ENCODE measurements around the gene SIM1. TPM values are rescaled to one million over a fixed set of nuclear protein-coding genes. Genes with fewer than 3 reads are reported as not detected.

The SIM1 gene
- total and polyA plus RNA-seq, 2 experiments from 2014 or later = 0.30 TPM; not detected in 1

DNA sequence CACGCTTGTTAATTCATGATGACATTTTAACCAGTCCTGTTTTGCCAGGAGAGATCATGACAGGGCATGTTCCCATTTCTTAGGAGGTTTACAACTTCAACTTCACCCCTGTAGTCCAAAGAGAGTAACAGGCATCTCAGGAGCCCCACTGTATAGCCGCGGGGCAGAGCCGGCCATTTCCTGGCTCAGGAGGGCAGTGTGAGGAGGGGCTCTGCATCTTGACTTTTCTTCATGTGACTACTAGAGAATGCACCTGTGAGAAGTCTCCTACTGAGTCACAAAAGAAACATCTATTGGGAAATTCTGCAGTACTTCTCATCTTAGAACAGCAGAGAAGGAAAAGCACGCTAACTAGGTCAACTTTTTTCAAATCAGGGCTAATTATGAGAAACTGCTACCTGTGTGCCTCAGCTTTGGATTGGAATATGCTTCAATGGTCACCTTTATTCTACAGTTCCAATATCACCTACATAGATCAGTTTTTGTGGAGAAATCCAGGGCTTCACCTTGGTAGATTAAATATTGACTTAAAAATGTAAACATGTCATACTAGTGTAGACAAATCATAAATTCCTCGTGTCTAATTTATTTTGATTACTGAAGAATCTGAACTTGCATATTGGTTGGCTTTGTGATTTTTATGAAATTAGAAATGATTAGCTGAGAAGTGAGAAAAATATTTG is 28.6 kb upstream of the SIM1 start:
- Histone ChIP-seq H3K4me2 (peak overlapping the region; percentile 40), H3K9me3 (ENCODE audit: low read depth) (no peaks in the 10 kb centered on the region), H3K9me2 (replicated peaks; ENCODE audit: insufficient read depth) (no peaks in the 10 kb centered on the region), H2AFZ (peak overlapping the region; percentile 25), H4K20me1 (ENCODE audit: insufficient read depth, poor library complexity, severe bottlenecking) (no peaks in the 10 kb centered on the region), H3K27me3 (no peaks in the 10 kb centered on the region), H3K79me2 (no peaks in the 10 kb centered on the region), H3K27ac (peak overlapping the region; percentile 27), H3K4me3 (no peak overlapping the region), H3K4me1 (ENCODE audit: insufficient read depth) (no peaks in the 10 kb centered on the region), H3K36me3 (replicated peaks; ENCODE audit: insufficient read depth, low read depth) (no peaks in the 10 kb centered on the region)
- TF ChIP-seq, protein P1, sequence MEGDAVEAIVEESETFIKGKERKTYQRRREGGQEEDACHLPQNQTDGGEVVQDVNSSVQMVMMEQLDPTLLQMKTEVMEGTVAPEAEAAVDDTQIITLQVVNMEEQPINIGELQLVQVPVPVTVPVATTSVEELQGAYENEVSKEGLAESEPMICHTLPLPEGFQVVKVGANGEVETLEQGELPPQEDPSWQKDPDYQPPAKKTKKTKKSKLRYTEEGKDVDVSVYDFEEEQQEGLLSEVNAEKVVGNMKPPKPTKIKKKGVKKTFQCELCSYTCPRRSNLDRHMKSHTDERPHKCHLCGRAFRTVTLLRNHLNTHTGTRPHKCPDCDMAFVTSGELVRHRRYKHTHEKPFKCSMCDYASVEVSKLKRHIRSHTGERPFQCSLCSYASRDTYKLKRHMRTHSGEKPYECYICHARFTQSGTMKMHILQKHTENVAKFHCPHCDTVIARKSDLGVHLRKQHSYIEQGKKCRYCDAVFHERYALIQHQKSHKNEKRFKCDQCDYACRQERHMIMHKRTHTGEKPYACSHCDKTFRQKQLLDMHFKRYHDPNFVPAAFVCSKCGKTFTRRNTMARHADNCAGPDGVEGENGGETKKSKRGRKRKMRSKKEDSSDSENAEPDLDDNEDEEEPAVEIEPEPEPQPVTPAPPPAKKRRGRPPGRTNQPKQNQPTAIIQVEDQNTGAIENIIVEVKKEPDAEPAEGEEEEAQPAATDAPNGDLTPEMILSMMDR (IDR thresholded peaks at IDR 0.05; ENCODE audit: poor library complexity) = no peak
- no peak for TF ChIP-seq EZH2phosphoT487 (IDR thresholded peaks at IDR 0.05; ENCODE audit: low read depth, severe bottlenecking, unreplicated experiment)
- TF ChIP-seq EZH2 (IDR thresholded peaks at IDR 0.05; ENCODE audit: borderline replicate concordance) = no peak
- WGBS (ENCODE audit: low lambda C conversion rate, missing lambda C conversion rate) = 51% methylated on average over 6 of the region's 6 CpGs
- DNase-seq (ENCODE audit: low spot score) = peak; percentile 24

DNA sequence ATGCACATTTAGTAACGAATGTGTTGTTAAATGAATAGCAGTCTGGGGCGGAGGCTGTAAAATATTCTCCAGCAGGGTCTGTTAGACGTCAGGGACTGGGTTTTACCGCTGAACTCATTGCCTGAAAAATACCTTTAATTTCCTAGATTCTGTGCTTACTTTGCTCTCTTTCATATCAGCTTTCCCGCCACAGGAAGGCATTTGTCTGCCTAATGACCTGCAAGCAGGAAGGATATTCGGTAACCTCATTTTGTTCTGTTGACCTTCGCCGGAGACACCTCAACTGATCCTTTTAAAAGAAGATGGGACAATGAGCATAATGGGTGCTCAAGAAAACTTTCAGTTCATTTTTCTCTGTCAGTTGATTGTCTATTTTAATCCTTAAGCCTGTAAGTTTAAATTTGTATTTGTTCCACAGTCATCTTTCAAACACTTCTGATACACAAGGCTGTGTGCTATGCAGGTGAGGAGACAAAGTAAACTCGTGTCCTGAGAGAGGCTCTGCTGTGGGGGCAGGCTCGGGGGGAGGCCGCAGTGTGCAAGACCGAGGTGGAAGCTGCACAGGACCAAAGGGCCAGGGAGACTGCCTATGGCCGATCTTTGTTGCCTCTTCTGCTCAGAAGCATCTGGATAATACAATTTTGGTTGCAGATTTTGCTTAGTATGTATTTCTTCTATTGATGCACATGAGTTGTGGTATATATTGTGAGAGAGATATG is 27.4 kb upstream of the SIM1 start:
- Histone ChIP-seq H3K36me3 (replicated peaks; ENCODE audit: insufficient read depth, low read depth) (no peaks in the 10 kb centered on the region), H3K4me3 (no peak overlapping the region), H3K4me1 (ENCODE audit: insufficient read depth) (no peaks in the 10 kb centered on the region), H3K27me3 (no peaks in the 10 kb centered on the region), H3K9me3 (ENCODE audit: low read depth) (no peaks in the 10 kb centered on the region), H3K4me2 (peak overlapping the region; percentile 8), H3K27ac (no peak overlapping the region), H3K9me2 (replicated peaks; ENCODE audit: insufficient read depth) (no peaks in the 10 kb centered on the region), H2AFZ (no peak overlapping the region), H4K20me1 (ENCODE audit: insufficient read depth, poor library complexity, severe bottlenecking) (no peaks in the 10 kb centered on the region), H3K79me2 (no peaks in the 10 kb centered on the region)
- DNase-seq (ENCODE audit: low spot score) = no peak
- TF ChIP-seq EZH2 (IDR thresholded peaks at IDR 0.05; ENCODE audit: borderline replicate concordance) (no peak), EZH2phosphoT487 (IDR thresholded peaks at IDR 0.05; ENCODE audit: low read depth, severe bottlenecking, unreplicated experiment) (no peak)
- TF ChIP-seq, protein P1 (IDR thresholded peaks at IDR 0.05; ENCODE audit: poor library complexity) = no peak
- WGBS (ENCODE audit: low lambda C conversion rate, missing lambda C conversion rate) = 52% methylated on average over 13 of the region's 13 CpGs

DNA sequence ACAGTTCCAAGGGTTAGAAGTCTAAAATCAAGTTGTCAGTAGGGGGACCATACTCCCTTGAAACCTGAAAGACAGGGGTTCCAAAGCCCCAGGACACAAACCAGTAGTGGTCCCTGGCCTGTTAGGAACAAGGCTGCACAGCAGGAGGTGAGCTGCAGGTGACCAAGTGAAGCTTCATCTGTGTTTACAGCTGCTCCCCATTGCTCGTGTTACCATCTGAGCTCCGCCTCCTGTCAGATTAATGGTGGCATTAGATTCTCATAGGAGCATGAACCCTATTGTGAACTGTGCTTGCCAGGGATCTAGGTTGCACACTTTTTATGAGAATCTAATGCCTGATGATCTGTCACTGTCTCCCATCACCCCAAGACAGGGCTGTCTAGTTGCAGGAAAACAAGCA is 25.3 kb upstream of the SIM1 start:
- Histone ChIP-seq H3K4me1 (ENCODE audit: insufficient read depth) (no peaks in the 10 kb centered on the region), H3K36me3 (replicated peaks; ENCODE audit: insufficient read depth, low read depth) (no peaks in the 10 kb centered on the region), H4K20me1 (ENCODE audit: insufficient read depth, poor library complexity, severe bottlenecking) (no peaks in the 10 kb centered on the region), H3K27ac (no peak overlapping the region), H3K79me2 (no peaks in the 10 kb centered on the region), H3K27me3 (no peaks in the 10 kb centered on the region), H3K4me2 (no peak overlapping the region), H2AFZ (no peak overlapping the region), H3K9me2 (replicated peaks; ENCODE audit: insufficient read depth) (no peaks in the 10 kb centered on the region), H3K4me3 (no peak overlapping the region), H3K9me3 (ENCODE audit: low read depth) (no peaks in the 10 kb centered on the region)
- TF ChIP-seq EZH2 (IDR thresholded peaks at IDR 0.05; ENCODE audit: borderline replicate concordance) = no peak
- no peak for TF ChIP-seq EZH2phosphoT487 (IDR thresholded peaks at IDR 0.05; ENCODE audit: low read depth, severe bottlenecking, unreplicated experiment)
- no peak for DNase-seq (ENCODE audit: low spot score)
- 93% methylated on average over 2 of the region's 2 CpGs for WGBS (ENCODE audit: low lambda C conversion rate, missing lambda C conversion rate)

DNA sequence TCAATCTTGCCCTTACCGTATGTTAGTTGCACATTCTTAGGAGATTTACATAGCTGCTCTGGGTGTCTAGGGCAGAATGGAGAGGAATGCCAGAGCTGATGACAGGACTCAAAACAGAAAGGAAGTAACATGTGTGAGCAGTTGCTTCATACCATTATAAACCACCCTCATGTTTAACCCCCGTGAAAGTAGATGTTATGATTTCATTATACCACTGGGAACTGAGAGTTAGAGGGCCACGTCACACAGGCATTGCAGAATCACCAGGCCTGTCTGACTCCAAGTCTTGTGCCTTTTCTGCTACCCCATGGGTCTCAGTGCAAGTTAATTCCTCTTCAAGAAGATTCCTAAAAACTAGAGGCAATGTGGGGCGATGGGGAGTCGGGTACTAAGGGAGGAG is 23.5 kb upstream of the SIM1 start:
- Histone ChIP-seq H3K4me2 (no peak overlapping the region), H3K4me3 (no peak overlapping the region), H4K20me1 (ENCODE audit: insufficient read depth, poor library complexity, severe bottlenecking) (no peaks in the 10 kb centered on the region), H3K36me3 (replicated peaks; ENCODE audit: insufficient read depth, low read depth) (no peaks in the 10 kb centered on the region), H3K9me3 (ENCODE audit: low read depth) (no peaks in the 10 kb centered on the region), H3K4me1 (ENCODE audit: insufficient read depth) (no peaks in the 10 kb centered on the region), H3K27me3 (no peaks in the 10 kb centered on the region), H3K27ac (no peak overlapping the region), H2AFZ (no peak overlapping the region), H3K79me2 (no peaks in the 10 kb centered on the region), H3K9me2 (replicated peaks; ENCODE audit: insufficient read depth) (no peaks in the 10 kb centered on the region)
- TF ChIP-seq, protein P1 (IDR thresholded peaks at IDR 0.05; ENCODE audit: poor library complexity) = no peak
- TF ChIP-seq EZH2 (IDR thresholded peaks at IDR 0.05; ENCODE audit: borderline replicate concordance) (no peak), EZH2phosphoT487 (IDR thresholded peaks at IDR 0.05; ENCODE audit: low read depth, severe bottlenecking, unreplicated experiment) (no peak)
- whole genome bisulfite sequencing (ENCODE audit: low lambda C conversion rate, missing lambda C conversion rate) = 83% methylated on average over 5 of the region's 5 CpGs
- DNase-seq (ENCODE audit: low spot score) = no peak

Measured in hepatocyte (in vitro differentiated cells).